ENCODE measurements around the gene NLRP6.

The NLRP6 gene

GRCh38 chr11:256952-257737 is 21.1 kb upstream of the NLRP6 start:
- DNase-seq: no peak

GRCh38 chr11:257766-258493 is 20.3 kb upstream of the NLRP6 start:
- DNase-seq: no peak

DNA sequence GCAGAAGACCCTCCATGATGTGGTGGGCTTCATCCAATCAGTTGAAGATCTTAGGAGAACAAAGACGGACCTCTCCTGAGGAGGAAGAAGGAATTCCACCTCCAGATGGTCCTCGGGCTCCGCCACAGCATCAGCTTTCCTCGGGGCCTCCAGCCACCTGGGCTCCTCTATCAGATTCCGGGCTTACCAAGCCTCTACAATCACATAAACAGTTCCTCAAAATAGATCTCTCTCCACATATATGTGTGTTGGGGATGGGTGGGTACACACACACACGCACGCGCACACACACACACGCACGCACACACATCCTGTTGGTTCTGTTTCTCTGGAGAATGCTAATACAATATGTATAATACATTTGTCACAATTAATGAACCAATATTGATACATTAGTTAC is 18.8 kb upstream of the NLRP6 start:
- DNase-seq: no peak

DNA sequence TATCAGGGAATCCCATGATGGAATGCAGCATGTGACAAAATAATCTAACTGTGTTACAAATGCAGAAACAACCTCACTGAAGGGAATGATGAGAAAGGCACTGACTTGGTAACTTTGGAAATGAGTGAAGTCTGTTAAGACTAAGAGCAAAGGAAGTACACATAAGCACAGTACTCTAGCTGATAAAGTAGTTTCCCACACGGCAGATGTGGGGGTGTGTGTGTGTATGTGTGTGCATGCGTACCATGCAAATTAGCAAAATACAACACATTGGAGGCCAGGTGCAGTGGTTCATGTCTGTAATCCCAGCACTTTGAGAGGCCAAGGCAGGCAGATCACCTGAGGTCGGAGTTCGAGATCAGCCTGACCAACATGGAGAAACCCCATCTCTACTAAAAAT is 16.6 kb upstream of the NLRP6 start:
- no peak for DNase-seq

DNA sequence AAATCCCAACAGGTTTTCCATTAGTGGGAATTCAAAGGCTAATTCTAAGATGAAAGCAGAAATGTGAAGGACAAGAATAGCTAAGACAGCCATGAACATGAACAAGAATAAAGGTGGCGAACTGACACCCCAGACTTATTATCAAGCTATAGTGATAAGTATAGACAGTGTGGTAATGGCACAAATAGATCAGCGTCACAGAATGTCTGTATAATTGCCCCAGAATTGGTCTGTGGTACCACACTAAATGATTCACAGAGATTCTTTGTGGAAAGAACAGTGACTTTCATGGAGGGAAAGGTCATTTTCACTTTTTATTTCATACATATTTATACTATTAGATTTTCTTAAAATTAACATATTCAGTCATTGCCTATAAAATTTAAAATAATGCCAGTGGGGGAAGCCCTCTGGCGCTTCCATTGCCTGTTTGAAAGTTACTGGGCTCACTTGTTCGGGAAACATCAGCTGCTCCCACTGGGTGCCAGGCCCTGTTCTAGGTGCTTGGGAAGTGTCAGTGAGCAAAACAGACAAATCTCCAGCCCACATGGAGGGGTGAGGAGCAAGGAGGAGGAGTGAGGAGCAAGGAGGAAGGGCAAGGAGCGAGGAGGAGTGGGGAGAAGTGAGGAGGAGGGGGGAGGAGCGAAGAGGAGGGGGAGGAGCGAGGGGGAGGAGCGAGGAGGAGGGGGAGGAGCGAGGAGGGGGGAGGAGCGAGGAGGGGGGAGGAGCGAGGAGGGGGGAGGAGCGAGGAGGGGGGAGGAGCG is 11.3 kb upstream of the NLRP6 start:
- DNase-seq: peak; percentile 36

GRCh38 chr11:267491-267994 is 10.7 kb upstream of the NLRP6 start:
- peak; percentile 47 for DNase-seq

- DNase-seq: peak; percentile 45
Observed at GRCh38 chr11:268716-269145, 9.5 kb upstream of the NLRP6 start.

GRCh38 chr11:269146-269890 is 8.9 kb upstream of the NLRP6 start:
- peak; percentile 66 for DNase-seq

- DNase-seq: no peak
Observed at GRCh38 chr11:270451-271318, 7.5 kb upstream of the NLRP6 start.

GRCh38 chr11:271319-271715 is 6.9 kb upstream of the NLRP6 start:
- no peak for DNase-seq

- DNase-seq: no peak
Observed at GRCh38 chr11:272195-272930, 5.8 kb upstream of the NLRP6 start.

DNA sequence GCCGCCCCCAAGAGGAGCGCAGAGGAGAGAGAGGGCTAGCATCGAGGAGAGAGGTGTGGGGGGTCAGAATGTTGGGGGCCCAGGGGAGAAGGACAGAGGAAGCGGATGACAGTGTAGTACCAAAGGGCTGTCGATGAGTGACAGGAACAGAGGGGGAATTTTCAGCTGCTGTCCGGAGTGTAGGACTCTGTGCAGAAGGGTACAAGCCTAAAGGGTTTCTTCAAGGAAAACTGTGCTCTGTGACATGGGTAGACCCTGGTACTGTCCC is 5.3 kb upstream of the NLRP6 start:
- no peak for DNase-seq

DNA sequence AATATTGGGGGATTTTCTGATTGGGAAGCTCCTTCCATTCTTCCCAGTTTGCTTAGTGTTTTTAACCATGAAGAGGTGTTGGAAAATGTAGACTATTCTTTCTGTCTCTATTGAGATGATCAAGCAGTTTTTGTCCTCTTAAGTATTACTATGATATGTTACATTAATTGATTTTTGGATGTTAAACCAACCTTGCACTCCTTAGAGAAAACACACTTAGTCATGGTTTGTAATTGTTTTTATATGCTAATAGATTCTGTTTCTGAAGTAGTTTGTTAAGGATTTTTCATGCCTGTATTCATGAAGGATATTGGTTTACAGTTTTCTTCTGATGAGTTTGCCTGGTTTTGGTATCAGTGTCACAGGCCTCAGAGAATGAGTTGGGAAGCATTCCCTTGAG is 2.0 kb upstream of the NLRP6 start:
- no peak for DNase-seq

GRCh38 chr11:279040-279965 is 1.1 kb downstream of the NLRP6 start:
- no peak for DNase-seq

DNA sequence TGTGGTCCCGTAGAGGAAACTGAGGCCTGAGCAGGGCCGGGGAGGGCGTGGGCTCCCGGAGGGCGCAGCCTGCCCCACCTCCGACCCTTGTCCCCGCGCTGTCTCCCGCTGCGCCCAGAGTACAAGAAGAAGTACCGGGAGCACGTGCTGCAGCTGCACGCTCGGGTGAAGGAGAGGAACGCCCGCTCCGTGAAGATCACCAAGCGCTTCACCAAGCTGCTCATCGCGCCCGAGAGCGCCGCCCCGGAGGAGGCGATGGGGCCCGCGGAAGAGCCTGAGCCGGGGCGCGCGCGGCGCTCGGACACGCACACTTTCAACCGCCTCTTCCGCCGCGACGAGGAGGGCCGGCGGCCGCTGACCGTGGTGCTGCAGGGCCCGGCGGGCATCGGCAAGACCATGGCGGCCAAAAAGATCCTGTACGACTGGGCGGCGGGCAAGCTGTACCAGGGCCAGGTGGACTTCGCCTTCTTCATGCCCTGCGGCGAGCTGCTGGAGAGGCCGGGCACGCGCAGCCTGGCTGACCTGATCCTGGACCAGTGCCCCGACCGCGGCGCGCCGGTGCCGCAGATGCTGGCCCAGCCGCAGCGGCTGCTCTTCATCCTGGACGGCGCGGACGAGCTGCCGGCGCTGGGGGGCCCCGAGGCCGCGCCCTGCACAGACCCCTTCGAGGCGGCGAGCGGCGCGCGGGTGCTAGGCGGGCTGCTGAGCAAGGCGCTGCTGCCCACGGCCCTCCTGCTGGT is 1.9 kb downstream of the NLRP6 start:
- DNase-seq: peak; percentile 48

GRCh38 chr11:280706-281485 is 2.7 kb downstream of the NLRP6 start:
- peak; percentile 34 for DNase-seq

DNA sequence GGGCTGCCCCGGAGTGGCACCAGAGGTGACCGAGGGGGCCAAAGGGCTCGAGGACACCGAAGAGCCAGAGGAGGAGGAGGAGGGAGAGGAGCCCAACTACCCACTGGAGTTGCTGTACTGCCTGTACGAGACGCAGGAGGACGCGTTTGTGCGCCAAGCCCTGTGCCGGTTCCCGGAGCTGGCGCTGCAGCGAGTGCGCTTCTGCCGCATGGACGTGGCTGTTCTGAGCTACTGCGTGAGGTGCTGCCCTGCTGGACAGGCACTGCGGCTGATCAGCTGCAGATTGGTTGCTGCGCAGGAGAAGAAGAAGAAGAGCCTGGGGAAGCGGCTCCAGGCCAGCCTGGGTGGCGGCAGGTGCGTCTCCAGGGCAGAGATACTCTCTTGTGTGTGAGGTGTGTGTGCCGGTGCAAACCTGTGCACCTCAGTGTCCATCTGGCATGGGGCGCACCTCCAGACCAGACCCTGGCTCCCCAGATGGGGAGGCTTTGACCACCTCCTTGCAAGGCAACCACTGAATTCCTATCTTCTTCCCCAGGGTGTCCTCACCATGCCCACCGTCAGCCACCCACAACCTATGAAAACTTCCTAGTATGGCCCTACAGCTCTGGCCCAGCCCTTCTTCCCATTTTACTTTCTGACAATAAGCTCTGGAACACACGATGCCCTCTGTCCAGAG is 3.4 kb downstream of the NLRP6 start:
- DNase-seq: no peak

DNA sequence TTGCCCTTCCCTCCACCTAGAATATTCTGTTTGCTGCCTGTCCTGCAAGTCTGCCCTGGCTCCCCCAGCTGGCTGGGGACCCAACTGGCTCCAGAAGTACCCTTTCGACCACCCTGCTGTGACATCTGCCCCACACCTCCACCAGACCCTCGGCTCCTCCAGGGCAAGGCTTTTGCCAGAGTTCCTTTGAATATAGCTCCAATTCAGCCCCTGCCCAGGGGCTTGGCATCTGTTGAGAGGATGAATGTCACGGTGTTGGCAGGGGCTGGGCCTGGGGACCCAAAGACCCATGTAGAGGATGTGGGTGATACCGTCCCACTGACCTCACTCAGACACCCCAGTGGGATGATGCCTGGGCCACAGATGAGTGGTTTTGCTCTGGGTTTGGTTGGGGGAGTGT is 4.0 kb downstream of the NLRP6 start:
- DNase-seq: no peak

All from activated naive CD4-positive, alpha-beta T cell treated with Interleukin-2 at 50 U/mL for 16 hours (primary cell).